Measurements from ENCODE around the gene AKAP13. TPM values are rescaled to one million over a fixed set of nuclear protein-coding genes. Genes with fewer than 3 reads are reported as not detected.

AKAP13 gene
- total and polyA plus RNA-seq, 2 of the 13 experiments (the other 11 are each of a cell fraction or from before 2014, with no cell fraction given): 6.7 to 27.1 TPM

- TF ChIP-seq ZKSCAN8 (CRISPR knock-in tag; IDR thresholded peaks at IDR 0.05; ENCODE audit: borderline replicate concordance): no peak
- no peak for TF ChIP-seq ELF3 (CRISPR knock-in tag; IDR thresholded peaks at IDR 0.05)
- TF ChIP-seq ARNT (IDR thresholded peaks at IDR 0.05): no peak
- no peak for TF ChIP-seq ZNF761 (CRISPR knock-in tag; conservative IDR thresholded peaks at IDR 0.05)
- TF ChIP-seq PHF21A (CRISPR knock-in tag; IDR thresholded peaks at IDR 0.05): no peak
- TF ChIP-seq TFDP1 (CRISPR knock-in tag; IDR thresholded peaks at IDR 0.05; ENCODE audit: borderline replicate concordance): no peak
- TF ChIP-seq HOXA3 (CRISPR knock-in tag; IDR thresholded peaks at IDR 0.05): 0 out of 2 replicates have a peak, but pooled peaks have one; percentile 21
- 0 out of 2 replicates have a peak, but pooled peaks have one; percentile 29 for TF ChIP-seq ZBTB38 (CRISPR knock-in tag; IDR thresholded peaks at IDR 0.05)
- TF ChIP-seq, protein P1, sequence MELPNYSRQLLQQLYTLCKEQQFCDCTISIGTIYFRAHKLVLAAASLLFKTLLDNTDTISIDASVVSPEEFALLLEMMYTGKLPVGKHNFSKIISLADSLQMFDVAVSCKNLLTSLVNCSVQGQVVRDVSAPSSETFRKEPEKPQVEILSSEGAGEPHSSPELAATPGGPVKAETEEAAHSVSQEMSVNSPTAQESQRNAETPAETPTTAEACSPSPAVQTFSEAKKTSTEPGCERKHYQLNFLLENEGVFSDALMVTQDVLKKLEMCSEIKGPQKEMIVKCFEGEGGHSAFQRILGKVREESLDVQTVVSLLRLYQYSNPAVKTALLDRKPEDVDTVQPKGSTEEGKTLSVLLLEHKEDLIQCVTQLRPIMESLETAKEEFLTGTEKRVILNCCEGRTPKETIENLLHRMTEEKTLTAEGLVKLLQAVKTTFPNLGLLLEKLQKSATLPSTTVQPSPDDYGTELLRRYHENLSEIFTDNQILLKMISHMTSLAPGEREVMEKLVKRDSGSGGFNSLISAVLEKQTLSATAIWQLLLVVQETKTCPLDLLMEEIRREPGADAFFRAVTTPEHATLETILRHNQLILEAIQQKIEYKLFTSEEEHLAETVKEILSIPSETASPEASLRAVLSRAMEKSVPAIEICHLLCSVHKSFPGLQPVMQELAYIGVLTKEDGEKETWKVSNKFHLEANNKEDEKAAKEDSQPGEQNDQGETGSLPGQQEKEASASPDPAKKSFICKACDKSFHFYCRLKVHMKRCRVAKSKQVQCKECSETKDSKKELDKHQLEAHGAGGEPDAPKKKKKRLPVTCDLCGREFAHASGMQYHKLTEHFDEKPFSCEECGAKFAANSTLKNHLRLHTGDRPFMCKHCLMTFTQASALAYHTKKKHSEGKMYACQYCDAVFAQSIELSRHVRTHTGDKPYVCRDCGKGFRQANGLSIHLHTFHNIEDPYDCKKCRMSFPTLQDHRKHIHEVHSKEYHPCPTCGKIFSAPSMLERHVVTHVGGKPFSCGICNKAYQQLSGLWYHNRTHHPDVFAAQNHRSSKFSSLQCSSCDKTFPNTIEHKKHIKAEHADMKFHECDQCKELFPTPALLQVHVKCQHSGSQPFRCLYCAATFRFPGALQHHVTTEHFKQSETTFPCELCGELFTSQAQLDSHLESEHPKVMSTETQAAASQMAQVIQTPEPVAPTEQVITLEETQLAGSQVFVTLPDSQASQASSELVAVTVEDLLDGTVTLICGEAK (IDR thresholded peaks at IDR 0.05): no peak
- TF ChIP-seq, protein P1 (CRISPR knock-in tag; IDR thresholded peaks at IDR 0.05): no peak
- TF ChIP-seq, protein P2, sequence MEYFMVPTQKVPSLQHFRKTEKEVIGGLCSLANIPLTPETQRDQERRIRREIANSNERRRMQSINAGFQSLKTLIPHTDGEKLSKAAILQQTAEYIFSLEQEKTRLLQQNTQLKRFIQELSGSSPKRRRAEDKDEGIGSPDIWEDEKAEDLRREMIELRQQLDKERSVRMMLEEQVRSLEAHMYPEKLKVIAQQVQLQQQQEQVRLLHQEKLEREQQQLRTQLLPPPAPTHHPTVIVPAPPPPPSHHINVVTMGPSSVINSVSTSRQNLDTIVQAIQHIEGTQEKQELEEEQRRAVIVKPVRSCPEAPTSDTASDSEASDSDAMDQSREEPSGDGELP (IDR thresholded peaks at IDR 0.05; ENCODE audit: borderline replicate concordance, low read depth): no peak
- TF ChIP-seq NR2C2 (CRISPR knock-in tag; IDR thresholded peaks at IDR 0.05; ENCODE audit: borderline replicate concordance): peak; percentile 54; the same call in 1 of the 2 replicates
- TF ChIP-seq ZNF713 (CRISPR knock-in tag; IDR thresholded peaks at IDR 0.05): no peak
- TF ChIP-seq TOE1 (CRISPR knock-in tag; IDR thresholded peaks at IDR 0.05): no peak
- no peak for TF ChIP-seq ZNF136 (CRISPR knock-in tag; IDR thresholded peaks at IDR 0.05; ENCODE audit: low read depth)
- TF ChIP-seq SALL1 (CRISPR knock-in tag; IDR thresholded peaks at IDR 0.05): 0 out of 2 replicates have a peak, but pooled peaks have one; percentile 18
Measured at GRCh38 chr15:85777250-85778106, 397.1 kb downstream of the AKAP13 start (continued).
